Testis (tissue), 3 donors: ENCODE data around the gene HAT1. TPM values are rescaled to one million over a fixed set of nuclear protein-coding genes. Genes with fewer than 3 reads are reported as not detected.
"Not testable (repeated sequence)": the region's sequence is repeated elsewhere in the genome, so short reads cannot be mapped to it uniquely, and the experiment has no call there.

ENCODE experiments used
- DNase-seq: peaks from one replicate; pipeline ENCODE4 v3.0.0-alpha.2; 2019
- H3K27ac ChIP-seq, 2 donors: fragments of 200-600 bp; sonication (generic); one replicate each; pipeline ENCODE4 v1.5.1; 2019
- H3K27me3 ChIP-seq: fragments of 200-600 bp; sonication (generic); one replicate; pipeline ENCODE4 v1.5.1; 2019
- H3K36me3 ChIP-seq: fragments of 200-600 bp; sonication (generic); one replicate; pipeline ENCODE4 v1.5.1; 2017; ENCODE audit warnings: low read depth; ENCODE audit errors: missing control alignments
- H3K4me1 ChIP-seq: fragments of 200-600 bp; sonication (generic); one replicate; pipeline ENCODE4 v1.5.1; 2019
- H3K4me3 ChIP-seq, 2 donors: fragments of 200-600 bp; sonication (generic); one replicate each; pipeline ENCODE4 v1.5.1; 2017 to 2019
- H3K9me3 ChIP-seq: fragments of 200-600 bp; sonication (generic); one replicate; pipeline ENCODE4 v1.5.1; 2017
- CTCF ChIP-seq, 3 experiments: fragments of 450-650 bp in 2 of 3; fragments of 200-600 bp in 1 of 3; sonication (generic) in 1 of 3; IDR thresholded peaks; one replicate each; pipeline ENCODE4 v1.5.1; 2016 to 2019; ENCODE audit warnings: antibody characterized with exemption in 3 of 3, mild to moderate bottlenecking in 2 of 3, moderate library complexity in 1 of 3
- POLR2A ChIP-seq: fragments of 450-650 bp; IDR thresholded peaks from one replicate; pipeline ENCODE4 v1.6.1; 2017; ENCODE audit warnings: antibody characterized with exemption, mild to moderate bottlenecking, moderate library complexity
- WGBS, 2 donors: methylation state at CpG; one replicate each; pipeline ENCODE4 v1.1.5; 2018; 5-methylcytosine and 5-hydroxymethylcytosine counted together
- intact Hi-C: fragments of 100-400 bp; cut with DNase I; formaldehyde crosslinking; loops from one replicate; pipeline ENCODE4 v1.15.1; 2023; ENCODE audit warnings: low total_unique reads
- polyA plus RNA-seq: library from polyadenylated mRNA; stranded (reverse); fragments of 350-450 nt; fragmentation: Illumina TruSeq; extraction: RNeasy Lipid Tissue Mini Kit (QIAGEN cat#74804); gene quantifications from one replicate; pipeline ENCODE4 v1.2.3, GENCODE V29; 2014; ENCODE audit warnings: low read depth, low replicate concordance; ENCODE audit not compliant: insufficient read depth
- total RNA-seq, 2 donors: library from RNA; depleted of rRNA; stranded (reverse); fragments of >200 nt; gene quantifications; one replicate each; pipeline ENCODE4 v1.2.3, GENCODE V29; 2016

Gene HAT1
- total and polyA plus RNA-seq, 3 donors from 2014 or later = 34.5 to 46.3 (median 38.2) TPM

GRCh38 chr2:171985076-171985475 is 62.8 kb downstream of the HAT1 start:
- intact Hi-C loops = no loop called here
- H3K4me1 ChIP-seq = no peaks in the 10 kb centered on the region

GRCh38 chr2:171986778-171987177 is 64.5 kb downstream of the HAT1 start:
- H3K36me3 ChIP-seq = no peaks in the 10 kb centered on the region
- intact Hi-C loops = no loop called here
- 84 to 91% methylated on average over 4 of the region's 4 CpGs for WGBS, 2 donors
- H3K9me3 ChIP-seq = no peaks in the 10 kb centered on the region
- H3K27ac ChIP-seq = no peak overlapping the region
- H3K4me1 ChIP-seq = no peaks in the 10 kb centered on the region
- H3K4me3 ChIP-seq = no peak overlapping the region
- TF ChIP-seq POLR2A (no peak), CTCF (IDR thresholded peaks at IDR 0.05) (no peak)
- DNase-seq = no peak
- no peaks in the 10 kb centered on the region for H3K27me3 ChIP-seq

More at GRCh38 chr2:171985076-171985475, 62.8 kb downstream of the HAT1 start:
- Histone ChIP-seq H3K27me3 (no peaks in the 10 kb centered on the region), H3K27ac (no peak overlapping the region), H3K9me3 (no peaks in the 10 kb centered on the region), H3K36me3 (no peaks in the 10 kb centered on the region), H3K4me3 (no peak overlapping the region)
- no peak for TF ChIP-seq POLR2A
- TF ChIP-seq CTCF (IDR thresholded peaks at IDR 0.05) = no peak
- no peak for DNase-seq
- WGBS, 2 donors = 86 to 91% methylated on average over 2 of the region's 2 CpGs

GRCh38 chr2:171991027-171991426 is 68.8 kb downstream of the HAT1 start:
- Histone ChIP-seq H3K27me3 (no peaks in the 10 kb centered on the region), H3K36me3 (no peaks in the 10 kb centered on the region), H3K27ac (no peak overlapping the region), H3K4me3 (no peak overlapping the region), H3K4me1 (no peaks in the 10 kb centered on the region), H3K9me3 (no peaks in the 10 kb centered on the region)
- WGBS, 2 donors = 85 to 92% methylated on average over 4 of the region's 4 CpGs
- intact Hi-C loops = no loop called here
- no peak for TF ChIP-seq POLR2A
- TF ChIP-seq CTCF (IDR thresholded peaks at IDR 0.05) = no peak
- no peak for DNase-seq

- H3K4me1 ChIP-seq = peaks cover 4% of the 10 kb centered on the region
- no peak for DNase-seq
- no peak for TF ChIP-seq CTCF (IDR thresholded peaks at IDR 0.05)
- no peak for TF ChIP-seq POLR2A
- no peaks in the 10 kb centered on the region for H3K9me3 ChIP-seq
- 61 to 69% methylated on average over 5 of the region's 5 CpGs for WGBS, 2 donors
- no peaks in the 10 kb centered on the region for H3K36me3 ChIP-seq
- H3K27me3 ChIP-seq = no peaks in the 10 kb centered on the region
- H3K27ac ChIP-seq = peak overlapping the region; percentile 7 to 16
- H3K4me3 ChIP-seq = no peak overlapping the region
- intact Hi-C loops = no loop called here
These were observed 73.3 kb downstream of the HAT1 start for GRCh38 chr2:171995586-171995985.

GRCh38 chr2:171996021-171996420 is 73.8 kb downstream of the HAT1 start:
- TF ChIP-seq CTCF (IDR thresholded peaks at IDR 0.05) = no peak
- TF ChIP-seq POLR2A = no peak
- H3K27ac ChIP-seq = peak overlapping the region; percentile 7 to 16
- intact Hi-C loops = no loop called here

GRCh38 chr2:171997031-171997430 is 74.8 kb downstream of the HAT1 start:
- H3K27me3 ChIP-seq, DNase-seq, H3K4me1 ChIP-seq, H3K9me3 ChIP-seq, intact Hi-C loops, H3K36me3 ChIP-seq, H3K27ac ChIP-seq, H3K4me3 ChIP-seq: not testable (repeated sequence)
- WGBS, 2 donors = 96 to 97% methylated on average over 5 of the region's 5 CpGs

More at GRCh38 chr2:171996021-171996420, 73.8 kb downstream of the HAT1 start:
- WGBS, 2 donors = 85 to 89% methylated on average over 5 of the region's 5 CpGs
- H3K36me3 ChIP-seq = no peaks in the 10 kb centered on the region
- H3K27me3 ChIP-seq = no peaks in the 10 kb centered on the region
- peaks cover 4% of the 10 kb centered on the region for H3K4me1 ChIP-seq
- H3K4me3 ChIP-seq = no peak overlapping the region
- no peaks in the 10 kb centered on the region for H3K9me3 ChIP-seq
- no peak for DNase-seq
